IMR-90 (cell line): Measurements from ENCODE around the gene C3orf70. TPM values are rescaled to one million over a fixed set of nuclear protein-coding genes. Genes with fewer than 3 reads are reported as not detected.
A peak's percentile ranks its signal among the peaks of the same experiment; 100 is the strongest.

Experiments
- ATAC-seq: fragments of 200-7000 bp; cut with Tn5 transposase; 2 replicates; pipeline ENCODE4 v1.9.1; 2020; ENCODE audit warnings: low read depth, mild to moderate bottlenecking, moderate library complexity
- BruUV-seq: library from RNA; stranded (reverse); fragments of 400-500 nt; replicated peaks from 2 replicates; lab custom pipeline; 2021; lab: Mats Ljungman, UMichigan
- CTCF ChIA-PET: fragments of 300-600 bp; formaldehyde crosslinking; extraction: SDS; loops from one replicate; lab custom pipeline; 2021; ENCODE audit warnings: antibody characterized with exemption; lab: Yijun Ruan, JAX
- POLR2A ChIA-PET: fragments of 300-600 bp; sonication (Branson Sonifier 250); formaldehyde crosslinking; loops from one replicate; lab custom pipeline; 2022; ENCODE audit warnings: antibody characterized with exemption; ENCODE audit not compliant: unreplicated experiment; lab: Charles Lee
- DNase-seq: peaks from one replicate; pipeline ENCODE4 v3.0.0; 2013
- H2AFZ ChIP-seq: replicated peaks from 2 replicates; pipeline ENCODE3; 2013; ENCODE audit warnings: low read length, mild to moderate bottlenecking; ENCODE audit not compliant: poor library complexity
- H2AK5ac ChIP-seq: 2 replicates; pipeline ENCODE4 v1.6.1; 2013; ENCODE audit warnings: low read depth, low read length, inconsistent platforms
- H2AK9ac ChIP-seq: replicated peaks from 2 replicates; pipeline ENCODE3; 2013; ENCODE audit warnings: mild to moderate bottlenecking, low read depth, low read length, moderate library complexity; ENCODE audit not compliant: poor library complexity
- H2BK120ac ChIP-seq: 2 replicates; pipeline ENCODE4 v1.6.1; 2013; ENCODE audit warnings: low read depth, low read length, inconsistent platforms
- H2BK15ac ChIP-seq: 3 replicates; pipeline ENCODE4 v1.6.1; 2013; ENCODE audit warnings: low read depth, low read length, inconsistent platforms
- H2BK20ac ChIP-seq: 2 replicates; pipeline ENCODE4 v1.6.1; 2013; ENCODE audit warnings: low read depth, mild to moderate bottlenecking, inconsistent platforms, low read length, moderate library complexity
- H2BK5ac ChIP-seq: 2 replicates; pipeline ENCODE4 v1.6.1; 2013; ENCODE audit warnings: mild to moderate bottlenecking, low read depth, low read length, inconsistent platforms; ENCODE audit not compliant: poor library complexity, severe bottlenecking
- H3K14ac ChIP-seq: replicated peaks from 2 replicates; pipeline ENCODE4 v1.6.1; 2013; ENCODE audit warnings: low read depth, low read length, inconsistent platforms
- H3K18ac ChIP-seq: 2 replicates; pipeline ENCODE4 v1.6.1; 2013; ENCODE audit warnings: low read depth, low read length, control low read depth
- H3K23ac ChIP-seq: 2 replicates; pipeline ENCODE4 v1.6.1; 2013; ENCODE audit warnings: low read depth, low read length, inconsistent platforms
- H3K27ac ChIP-seq: 2 replicates; pipeline ENCODE4 v1.5.1; 2013; ENCODE audit warnings: mild to moderate bottlenecking, control low read depth, low read length; ENCODE audit not compliant: insufficient read depth
- H3K27me3 ChIP-seq: 2 replicates; pipeline ENCODE4 v1.6.1; 2013; ENCODE audit warnings: low read length; ENCODE audit not compliant: control insufficient read depth, insufficient read depth
- H3K36me3 ChIP-seq: 2 replicates; pipeline ENCODE4 v1.6.1; 2013; ENCODE audit warnings: low read length, mixed read lengths; ENCODE audit not compliant: control insufficient read depth, insufficient read depth
- H3K4ac ChIP-seq: 2 replicates; pipeline ENCODE4 v1.6.1; 2013; ENCODE audit warnings: low read depth, low read length, inconsistent platforms
- H3K4me1 ChIP-seq: 2 replicates; pipeline ENCODE4 v1.6.1; 2013; ENCODE audit warnings: low read length, mixed read lengths; ENCODE audit not compliant: control insufficient read depth, insufficient read depth
- H3K4me2 ChIP-seq: 2 replicates; pipeline ENCODE4 v1.6.1; 2013; ENCODE audit warnings: low read depth, mild to moderate bottlenecking, control low read depth, low read length, moderate library complexity
- H3K4me3 ChIP-seq: 2 replicates; pipeline ENCODE4 v1.5.1; 2013; ENCODE audit warnings: low read depth, mild to moderate bottlenecking, control low read depth, low read length, moderate library complexity; ENCODE audit not compliant: insufficient read depth
- H3K56ac ChIP-seq: 2 replicates; pipeline ENCODE4 v1.6.1; 2013; ENCODE audit warnings: low read length, inconsistent platforms; ENCODE audit not compliant: insufficient read depth; ENCODE audit errors: extremely low read depth
- H3K79me1 ChIP-seq, 2 experiments: 2 replicates each; pipeline ENCODE4 v1.6.1; 2013; ENCODE audit warnings: low read length in 2 of 2, inconsistent platforms in 1 of 2, low read depth in 1 of 2
- H3K9ac ChIP-seq: 2 replicates; pipeline ENCODE4 v1.6.1; 2013; ENCODE audit warnings: low read depth, low read length, control low read depth
- H3K9me1 ChIP-seq: 2 replicates; pipeline ENCODE4 v1.6.1; 2013; ENCODE audit warnings: low read length, inconsistent platforms; ENCODE audit not compliant: insufficient read depth
- H3K9me3 ChIP-seq: 2 replicates; pipeline ENCODE4 v1.6.1; 2013; ENCODE audit warnings: low read length; ENCODE audit not compliant: control insufficient read depth, insufficient read depth
- H4K20me1 ChIP-seq: 2 replicates; pipeline ENCODE4 v1.6.1; 2013; ENCODE audit warnings: low read length, inconsistent platforms; ENCODE audit not compliant: insufficient read depth
- H4K5ac ChIP-seq: 2 replicates; pipeline ENCODE4 v1.6.1; 2013; ENCODE audit warnings: mild to moderate bottlenecking, low read depth, low read length, control low read depth
- H4K8ac ChIP-seq, 2 experiments: 2 replicates each; pipeline ENCODE4 v1.6.1; 2013; ENCODE audit warnings: low read depth in 2 of 2, low read length in 2 of 2, control low read depth in 1 of 2, inconsistent platforms in 1 of 2
- H4K91ac ChIP-seq: 2 replicates; pipeline ENCODE4 v1.6.1; 2013; ENCODE audit warnings: low read depth, low read length, inconsistent platforms; ENCODE audit not compliant: insufficient read depth
- BHLHE40 ChIP-seq: fragments of 150-350 bp; IDR thresholded peaks from 2 replicates; pipeline ENCODE4 v1.6.1; 2016; ENCODE audit warnings: mild to moderate bottlenecking, low read depth, low read length
- CEBPB ChIP-seq: IDR thresholded peaks from 2 replicates; pipeline ENCODE4 v1.6.1; 2012; ENCODE audit warnings: low read depth, low read length, improper control_type of control experiment
- CTCF ChIP-seq: conservative IDR thresholded peaks from 2 replicates; pipeline ENCODE4 v1.5.1; 2012; ENCODE audit warnings: mild to moderate bottlenecking, low read depth, low read length, improper control_type of control experiment
- ELK1 ChIP-seq: fragments of 150-350 bp; IDR thresholded peaks from 2 replicates; pipeline ENCODE4 v1.6.1; 2016; ENCODE audit warnings: low read depth, mild to moderate bottlenecking, low read length, moderate library complexity, borderline replicate concordance
- FOS ChIP-seq: fragments of 150-350 bp; IDR thresholded peaks from 2 replicates; pipeline ENCODE4 v1.6.1; 2016; ENCODE audit warnings: low read depth, low read length
- MAFK ChIP-seq: IDR thresholded peaks from 2 replicates; pipeline ENCODE4 v1.6.1; 2012; ENCODE audit warnings: low read depth, low read length, improper control_type of control experiment
- MAZ ChIP-seq: IDR thresholded peaks from 2 replicates; pipeline ENCODE4 v1.6.1; 2012; ENCODE audit warnings: low read depth, mild to moderate bottlenecking, low read length, improper control_type of control experiment, moderate library complexity, borderline replicate concordance
- MXI1 ChIP-seq: IDR thresholded peaks from 2 replicates; pipeline ENCODE4 v1.6.1; 2012; ENCODE audit warnings: low read depth, mild to moderate bottlenecking, low read length, moderate library complexity, borderline replicate concordance
- NFE2L2 ChIP-seq: fragments of 150-350 bp; IDR thresholded peaks from 2 replicates; pipeline ENCODE4 v1.6.1; 2016; ENCODE audit warnings: low read depth, mild to moderate bottlenecking, low read length
- POLR2A ChIP-seq: IDR thresholded peaks from 2 replicates; pipeline ENCODE4 v1.6.1; 2012; ENCODE audit warnings: mild to moderate bottlenecking, low read depth, low read length
- RAD21 ChIP-seq: IDR thresholded peaks from 2 replicates; pipeline ENCODE4 v1.6.1; 2012; ENCODE audit warnings: low read length, improper control_type of control experiment
- RCOR1 ChIP-seq: IDR thresholded peaks from 2 replicates; pipeline ENCODE4 v1.6.1; 2012; ENCODE audit warnings: mild to moderate bottlenecking, low read length, improper control_type of control experiment; ENCODE audit not compliant: insufficient replicate concordance
- RFX5 ChIP-seq: IDR thresholded peaks from 2 replicates; pipeline ENCODE4 v1.8.0; 2012; ENCODE audit warnings: low read depth, mild to moderate bottlenecking, low read length, moderate library complexity
- SMC3 ChIP-seq: fragments of 150-350 bp; IDR thresholded peaks from 2 replicates; pipeline ENCODE4 v1.6.1; 2016; ENCODE audit warnings: low read depth, mild to moderate bottlenecking, antibody characterized with exemption, low read length, moderate library complexity
- WGBS, 2 experiments: methylation state at CpG; one replicate each; pipeline versions ENCODE4 v1.1.5 to v1.1.7; 2013; ENCODE audit warnings: missing lambda C conversion rate in 2 of 2; ENCODE audit not compliant: insufficient read length in 1 of 2; ENCODE audit errors: extremely low coverage in 2 of 2; 5-methylcytosine and 5-hydroxymethylcytosine counted together
- dilution Hi-C: fragments of 300-500 bp; cut with HindIII; formaldehyde crosslinking; loops from one replicate; pipeline ENCODE4 v1.14.3; 2018; ENCODE audit warnings: low sequenced_read_pairs; ENCODE audit not compliant: unreplicated experiment
- in situ Hi-C: fragments of 300-500 bp; cut with MboI; formaldehyde crosslinking; loops from 3 replicates; pipeline ENCODE4 v1.14.3; 2019; ENCODE audit warnings: low sequenced_read_pairs, inconsistent platforms, mixed read lengths
- intact Hi-C: fragments of 100-400 bp; cut with micrococcal nuclease; formaldehyde crosslinking; loops from 2 replicates; pipeline ENCODE4 v1.10.0; 2022
- polyA plus RNA-seq, 3 experiments: library from polyadenylated mRNA; depleted of rRNA; stranded (reverse); fragments of >200 nt; gene quantifications; 2 replicates each; pipeline ENCODE4 v1.2.3, GENCODE V29; 2012; ENCODE audit warnings: low replicate concordance in 1 of 3
- total RNA-seq: library from RNA; depleted of rRNA; stranded (reverse); fragments of >200 nt; gene quantifications from 2 replicates; pipeline ENCODE4 v1.2.3, GENCODE V29; 2012

The C3orf70 gene
- total and polyA plus RNA-seq, 2 of the 4 experiments (the other 2 are of a cell fraction): 0.96 to 1.8 TPM

GRCh38 chr3:185069037-185070030 lies 83.5 kb downstream of the C3orf70 start:
- Histone ChIP-seq H2AFZ (peak overlapping the region; percentile 51), H3K36me3 (no peaks in the 10 kb centered on the region), H3K4me3 (no peak overlapping the region), H4K91ac (no peak overlapping the region), H2AK5ac (no peak overlapping the region), H4K8ac (no peak overlapping the region), H3K23ac (no peak overlapping the region), H3K14ac (no peak overlapping the region), H3K9ac (no peak overlapping the region), H4K20me1 (no peaks in the 10 kb centered on the region), H3K56ac (no peak overlapping the region), H3K27ac (no peak overlapping the region), H2BK5ac (no peak overlapping the region), H3K27me3 (no peaks in the 10 kb centered on the region; the same call in 1 of the 2 replicates), H3K9me1 (no peaks in the 10 kb centered on the region), H3K79me1 (no peaks in the 10 kb centered on the region), H2BK120ac (no peak overlapping the region), H4K5ac (no peak overlapping the region), H3K4ac (no peak overlapping the region), H2BK20ac (no peak overlapping the region), H2BK15ac (no peak overlapping the region), H2AK9ac (no peak overlapping the region), H3K4me2 (no peak overlapping the region), H3K18ac (no peak overlapping the region), H3K4me1 (no peaks in the 10 kb centered on the region), H3K9me3 (no peaks in the 10 kb centered on the region)
- dilution Hi-C loops: no loop called here
- ATAC-seq: no peak
- BruUV-seq: no TSS peak
- in situ Hi-C loops: no loop called here
- intact Hi-C loops: no loop called here
- ChIA-PET POLR2A (no interaction called here), CTCF (interaction anchor here (1.5 kb wide), 1 partner anchor 107 kb away, joined by 5 read pairs; no protein-coding TSS in a partner anchor)
- WGBS, 2 experiments: 51% methylated on average over 9 of the region's 28 CpGs; no CpG with 5 or more reads in 1 of the 2 experiments
- DNase-seq: no peak
- TF ChIP-seq MXI1 (no peak), RCOR1 (no peak), MAZ (no peak), CEBPB (no peak), RAD21 (no peak), ELK1 (no peak), FOS (no peak), NFE2L2 (no peak), CTCF (no peak), BHLHE40 (no peak), POLR2A (no peak), RFX5 (no peak), MAFK (no peak), SMC3 (no peak)
